ENCODE data around the gene TRO.

Gene TRO

DNA sequence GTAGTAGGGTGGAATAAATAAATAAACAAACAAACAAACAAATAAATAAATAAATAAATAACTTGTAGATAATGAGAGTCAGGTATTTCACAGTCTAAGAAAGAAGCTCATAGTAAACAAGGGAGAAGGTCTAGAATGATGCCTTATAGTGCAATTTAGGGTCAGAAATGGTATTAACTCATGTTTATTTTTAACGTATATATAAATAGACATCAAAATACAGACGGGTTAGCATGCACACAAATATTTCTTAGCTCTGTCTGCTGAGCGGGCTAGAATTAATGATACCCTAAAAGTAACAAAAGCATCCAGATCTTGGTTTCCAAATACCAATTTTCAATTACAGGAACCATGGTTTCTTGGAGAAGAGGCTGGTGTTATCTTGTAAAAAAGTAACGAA, 56.8 kb downstream of the TRO start:
- FAIRE-seq: no peak

DNA sequence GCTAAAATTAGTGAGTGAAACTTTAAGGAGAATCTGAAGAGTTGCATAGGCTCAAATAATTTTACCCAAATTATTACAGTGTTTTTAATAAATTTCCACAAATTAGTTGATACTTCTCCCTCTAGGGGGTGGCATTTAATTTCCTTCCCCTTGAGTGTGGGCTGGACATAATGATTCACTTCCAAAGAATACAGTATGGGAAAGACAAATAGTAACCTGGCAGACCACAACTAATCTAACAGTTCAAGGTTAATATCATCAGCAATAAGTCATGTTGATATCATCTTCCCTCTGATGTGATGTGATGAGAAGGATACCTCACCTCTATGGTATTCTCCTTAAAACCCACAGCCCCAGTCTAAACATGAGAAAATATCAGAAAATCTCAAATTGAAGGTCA, 57.8 kb downstream of the TRO start:
- FAIRE-seq: no peak

DNA sequence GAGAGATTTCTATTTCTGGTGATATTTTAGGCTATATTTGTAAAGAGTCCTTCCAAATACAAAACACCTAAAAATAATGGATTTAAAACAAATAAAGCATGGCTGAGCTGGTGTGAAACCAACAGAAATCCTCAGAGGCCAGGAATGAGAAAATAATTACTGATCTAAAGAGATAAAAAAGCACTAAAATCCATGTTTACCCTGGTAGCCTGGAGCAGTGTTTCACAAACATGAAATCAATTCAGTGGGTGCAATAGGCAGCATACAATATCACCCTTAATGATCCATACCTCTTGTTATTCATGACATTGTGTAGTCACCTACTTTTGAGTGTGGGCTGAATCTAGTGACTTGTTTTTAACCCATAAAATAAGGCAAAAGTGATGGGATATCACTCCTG, 58.8 kb downstream of the TRO start:
- FAIRE-seq: no peak

DNA sequence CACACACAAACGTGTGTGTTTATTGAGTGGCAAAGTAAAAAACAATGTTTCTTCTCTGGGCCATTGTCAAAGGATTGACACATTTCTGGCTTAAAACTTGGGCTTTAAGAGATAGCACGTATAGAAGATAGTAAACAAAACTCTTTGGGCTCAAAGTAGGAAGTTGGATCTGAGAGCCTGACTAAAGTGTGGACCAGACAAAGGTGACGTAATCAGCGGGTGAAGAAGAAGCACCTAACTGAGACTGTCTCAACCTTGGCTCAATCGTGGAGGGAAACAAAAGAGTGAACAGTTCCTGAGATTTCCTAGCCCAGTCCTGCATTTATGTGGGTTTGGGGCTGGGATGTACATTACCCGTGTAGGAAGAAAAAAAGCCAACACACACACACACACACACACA, 59.7 kb downstream of the TRO start:
- no peak for FAIRE-seq

All from A204.1 (cell line).